Central memory CD8-positive, alpha-beta T cell (primary cell): Measurements from ENCODE around the gene PIGBOS1.
"Not testable (repeated sequence)": the region's sequence is repeated elsewhere in the genome, so short reads cannot be mapped to it uniquely, and the experiment has no call there.

Source experiments
- ATAC-seq: fragments of 150-1000 bp; cut with Tn5 transposase; replicated peaks from 2 replicates; pipeline ENCODE4 v1.10.0; 2022; ENCODE audit warnings: mild to moderate bottlenecking, moderate FRiP score, moderate number of reproducible peaks; ENCODE audit not compliant: poor library complexity, severe bottlenecking; ENCODE audit errors: extremely low read depth
- DNase-seq, 2 donors: peaks; one replicate each; pipeline ENCODE4 v3.0.0; 2021; ENCODE audit warnings: low spot score in 2 of 2
- H3K27ac Mint-ChIP-seq: one replicate; pipeline ENCODE4 v1.8.0; 2022; ENCODE audit warnings: low read depth, mild to moderate bottlenecking, moderate library complexity, mixed read lengths
- H3K27me3 Mint-ChIP-seq: one replicate; pipeline ENCODE4 v1.8.0; 2022; ENCODE audit warnings: mixed read lengths
- H3K36me3 Mint-ChIP-seq: one replicate; pipeline ENCODE4 v1.8.0; 2022; ENCODE audit warnings: mild to moderate bottlenecking, moderate library complexity, mixed read lengths; ENCODE audit not compliant: insufficient read depth
- H3K4me1 Mint-ChIP-seq: one replicate; pipeline ENCODE4 v1.8.0; 2022; ENCODE audit warnings: mixed read lengths
- H3K4me3 Mint-ChIP-seq: one replicate; pipeline ENCODE4 v1.8.0; 2022; ENCODE audit warnings: mild to moderate bottlenecking, moderate library complexity, mixed read lengths
- H3K9me3 Mint-ChIP-seq: one replicate; pipeline ENCODE4 v1.8.0; 2022; ENCODE audit warnings: mixed read lengths

PIGBOS1 gene

DNA sequence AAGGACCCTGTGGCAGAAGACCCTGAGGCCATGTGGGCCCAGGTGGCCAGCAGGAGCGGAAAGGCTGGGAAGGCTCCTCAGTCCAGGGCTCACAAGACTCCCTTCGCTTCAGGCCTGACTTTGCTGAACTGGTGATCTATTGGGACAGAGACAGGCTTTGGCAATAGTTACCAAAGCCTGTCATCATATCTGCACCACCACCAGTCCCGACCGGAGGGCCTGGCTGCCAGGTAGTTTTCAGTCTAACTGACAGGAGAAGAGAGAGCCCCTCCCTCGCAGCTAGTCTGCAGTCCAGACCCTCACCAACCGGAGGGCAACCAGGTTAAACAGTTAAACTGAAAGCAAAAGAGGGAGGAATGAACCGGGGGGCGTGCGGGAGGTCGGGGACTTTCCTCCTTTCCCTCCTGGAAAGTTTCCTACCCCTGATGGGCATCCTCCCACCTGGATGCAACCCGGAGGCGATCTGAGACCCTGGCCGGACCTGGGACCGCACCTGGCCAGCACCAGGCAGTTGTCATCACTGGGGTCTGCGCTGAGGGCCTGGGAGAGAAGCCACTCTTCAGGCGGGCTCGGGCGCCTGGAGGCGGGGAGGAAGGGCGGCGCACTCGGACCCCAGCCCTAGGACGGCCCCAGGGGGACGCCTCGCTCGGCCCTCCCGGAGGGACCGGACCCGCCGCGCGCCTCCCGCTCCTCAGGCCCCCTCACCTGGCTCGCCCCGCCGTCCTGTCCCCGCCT is 29.7 kb downstream of the PIGBOS1 start:
- peak; percentile 10 for ATAC-seq

DNA sequence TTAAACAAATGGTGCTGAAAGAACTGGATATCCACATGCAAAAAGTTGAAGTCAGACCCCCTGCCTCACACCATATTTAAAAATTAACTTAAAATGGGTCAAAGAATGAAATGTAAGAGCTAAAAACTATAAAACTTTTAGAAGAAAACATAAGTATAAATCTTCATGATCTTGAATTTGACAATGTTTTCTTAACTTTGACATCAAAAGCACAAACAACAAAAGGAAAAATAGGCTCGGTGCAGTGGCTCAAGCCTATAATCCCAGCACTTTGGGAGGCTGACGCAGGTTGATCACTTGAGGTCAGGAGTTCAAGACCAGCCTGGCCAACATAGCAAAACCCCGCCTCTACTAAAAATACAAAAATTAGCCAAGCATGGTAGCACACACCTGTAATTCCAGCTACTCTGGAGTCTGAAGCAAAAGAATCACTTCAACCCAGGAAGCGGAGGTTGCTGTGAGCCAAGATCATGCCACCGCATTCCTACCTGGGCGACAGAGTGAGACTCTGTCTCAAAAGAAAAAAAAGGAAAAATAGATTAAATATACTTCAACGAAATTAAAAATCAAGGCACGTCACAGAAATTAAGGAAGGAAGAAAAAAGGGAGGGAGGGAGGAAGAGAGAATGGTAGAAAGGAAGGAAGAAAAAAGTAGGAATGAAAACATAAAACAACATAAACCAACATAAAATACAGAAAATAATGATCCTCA is 30.8 kb downstream of the PIGBOS1 start:
- no peak for DNase-seq
- Mint-ChIP-seq H3K27ac (peak overlapping the region; percentile 95), H3K4me3 (peak overlapping the region; percentile 96), H3K9me3 (no peaks in the 10 kb centered on the region), H3K27me3 (no peaks in the 10 kb centered on the region), H3K4me1 (peaks cover 61% of the 10 kb centered on the region), H3K36me3 (peaks cover 30% of the 10 kb centered on the region)
- no peak for ATAC-seq

More for the DNA sequence above, 29.7 kb downstream of the PIGBOS1 start:
- H3K36me3 Mint-ChIP-seq: peaks cover 30% of the 10 kb centered on the region
- H3K9me3 Mint-ChIP-seq: no peaks in the 10 kb centered on the region
- peaks cover 52% of the 10 kb centered on the region for H3K4me1 Mint-ChIP-seq
- no peaks in the 10 kb centered on the region for H3K27me3 Mint-ChIP-seq
- DNase-seq: peak in 1 of 2 donors; percentile 27
- peak overlapping the region; percentile 96 for H3K4me3 Mint-ChIP-seq
- peak overlapping the region; percentile 95 for H3K27ac Mint-ChIP-seq

DNA sequence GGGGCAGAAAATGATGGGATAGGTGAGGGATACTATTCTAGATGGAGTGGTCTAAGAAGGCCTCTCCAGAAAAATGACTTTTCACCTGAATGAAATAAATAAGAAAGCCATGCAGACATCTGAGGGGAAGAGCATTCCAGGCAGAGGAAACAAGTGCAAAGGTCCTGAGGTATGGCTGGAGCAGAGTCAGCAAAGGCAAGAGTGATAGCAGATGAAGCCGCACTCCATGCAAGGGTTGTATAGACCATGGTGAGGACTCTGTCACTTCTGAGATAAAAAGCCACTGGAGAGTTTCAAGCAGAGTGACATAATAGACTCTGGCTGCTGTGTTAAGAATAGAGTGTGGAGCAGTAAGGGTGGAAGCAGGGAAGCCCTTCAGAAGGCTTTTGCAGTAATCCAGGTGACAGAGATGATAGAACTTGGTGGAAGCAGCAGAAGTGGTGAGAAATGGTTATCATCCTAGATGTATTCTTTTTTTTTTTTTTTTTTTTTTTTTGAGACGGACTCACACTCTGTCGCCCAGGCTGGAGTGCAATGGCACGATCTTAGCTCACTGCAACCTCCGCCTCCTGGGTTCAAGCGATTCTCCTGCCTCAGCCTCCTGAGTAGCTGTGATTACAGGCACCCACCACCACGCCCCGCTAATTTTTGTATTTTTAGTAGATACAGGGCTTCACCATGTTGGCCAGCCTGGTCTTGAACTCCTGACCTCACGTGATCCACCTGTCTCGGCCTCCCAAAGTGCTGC is 32.3 kb downstream of the PIGBOS1 start:
- not testable (repeated sequence) for ATAC-seq, DNase-seq, H3K9me3 Mint-ChIP-seq, H3K27me3 Mint-ChIP-seq
- Mint-ChIP-seq H3K27ac (peak overlapping the region; percentile 95), H3K4me1 (peaks cover 76% of the 10 kb centered on the region), H3K36me3 (peaks cover 33% of the 10 kb centered on the region), H3K4me3 (peak overlapping the region; percentile 96)

DNA sequence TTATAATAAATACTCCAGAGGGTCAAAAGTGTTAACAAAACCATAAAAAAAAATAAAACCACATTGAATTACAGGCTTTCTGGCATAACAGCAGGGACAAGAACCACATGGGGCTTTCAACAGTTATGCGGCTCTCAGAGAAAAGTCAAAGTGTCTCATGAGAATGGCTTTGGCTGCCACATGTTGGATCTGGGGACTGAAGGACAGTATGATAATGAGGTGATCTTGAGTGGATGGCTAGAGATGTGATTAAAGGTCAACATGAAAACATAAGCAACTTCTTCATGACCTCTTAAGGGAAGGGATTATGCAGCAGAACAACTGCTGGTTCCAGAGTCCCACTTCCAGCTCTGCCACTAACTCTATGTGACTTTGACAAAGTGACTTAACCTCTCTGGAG is 34.5 kb downstream of the PIGBOS1 start:
- H3K9me3 Mint-ChIP-seq: no peaks in the 10 kb centered on the region
- no peak for DNase-seq
- peak overlapping the region; percentile 96 for H3K4me3 Mint-ChIP-seq
- peaks cover 30% of the 10 kb centered on the region for H3K36me3 Mint-ChIP-seq
- peaks cover 92% of the 10 kb centered on the region for H3K4me1 Mint-ChIP-seq
- no peak for ATAC-seq
- peak overlapping the region; percentile 95 for H3K27ac Mint-ChIP-seq
- H3K27me3 Mint-ChIP-seq: no peaks in the 10 kb centered on the region

DNA sequence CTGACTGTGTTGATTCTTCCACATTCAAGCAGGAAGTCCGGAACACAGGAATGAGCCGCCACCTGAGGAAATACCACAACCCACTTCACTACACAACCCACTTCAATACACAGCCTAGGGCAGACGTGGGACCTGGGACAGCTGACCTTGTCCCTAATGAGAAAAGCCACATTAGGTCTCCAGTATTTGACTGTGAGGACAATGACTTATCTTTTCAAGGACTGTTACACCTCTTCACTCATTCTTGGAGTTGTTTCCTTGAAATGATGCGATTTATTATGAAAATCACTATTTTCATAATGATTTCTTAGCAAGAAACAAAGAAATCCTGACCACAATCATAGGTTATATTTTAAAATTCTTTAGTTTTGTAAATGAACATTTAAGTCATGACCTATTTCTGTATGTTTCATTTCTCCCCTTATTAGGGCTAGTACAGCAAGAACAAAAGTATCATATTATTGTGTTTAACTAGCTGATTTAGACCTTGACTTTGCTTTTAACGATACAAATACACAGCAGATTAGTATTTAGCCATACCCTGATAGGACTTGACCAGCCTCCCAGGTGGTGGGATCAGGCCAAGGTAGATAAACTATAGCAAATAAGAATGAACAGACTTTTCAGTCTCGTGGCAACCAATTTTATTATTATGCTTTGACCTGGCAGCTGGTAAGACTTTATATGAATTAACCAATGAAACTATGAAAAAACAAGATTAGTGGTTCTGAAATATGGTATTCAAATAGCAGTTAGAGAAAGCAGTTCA is 35.4 kb downstream of the PIGBOS1 start:
- peaks cover 21% of the 10 kb centered on the region for H3K36me3 Mint-ChIP-seq

DNA sequence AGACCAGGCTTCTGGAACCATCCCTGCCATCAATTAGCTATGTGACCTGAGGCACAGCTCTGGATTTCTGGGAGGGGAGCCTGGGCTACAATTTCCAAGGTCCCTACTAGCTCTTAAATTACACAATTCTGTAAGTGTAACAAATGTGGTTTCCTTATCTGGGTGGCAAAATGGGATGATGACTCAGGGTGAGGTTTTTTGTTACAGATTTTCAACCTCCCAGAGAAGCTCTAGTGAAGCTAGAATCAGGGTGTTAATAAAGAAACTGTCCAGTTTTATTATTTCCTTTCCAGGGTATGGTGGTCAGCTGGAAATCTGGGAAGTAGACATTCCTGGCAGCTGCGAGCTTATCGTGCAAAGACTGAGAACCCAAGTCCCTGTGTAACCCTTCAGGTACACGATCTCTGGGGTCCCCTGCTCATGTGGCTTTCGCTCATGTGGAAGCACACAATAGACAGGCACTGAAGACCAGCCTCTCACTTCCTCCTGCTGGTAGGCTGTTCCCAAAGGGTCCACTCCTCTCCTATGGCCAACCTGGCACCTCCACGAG is 36.6 kb downstream of the PIGBOS1 start:
- DNase-seq: peak in 1 of 2 donors; percentile 22
- Mint-ChIP-seq H3K36me3 (peaks cover 18% of the 10 kb centered on the region), H3K4me3 (peak overlapping the region; percentile 74), H3K9me3 (no peaks in the 10 kb centered on the region), H3K27me3 (no peaks in the 10 kb centered on the region), H3K4me1 (peaks cover 93% of the 10 kb centered on the region), H3K27ac (peak overlapping the region; percentile 95)
- ATAC-seq: peak; percentile 48

More for the DNA sequence above, 35.4 kb downstream of the PIGBOS1 start:
- no peak for DNase-seq
- ATAC-seq: no peak
- H3K4me1 Mint-ChIP-seq: peaks cover 95% of the 10 kb centered on the region
- H3K9me3 Mint-ChIP-seq: no peaks in the 10 kb centered on the region
- no peaks in the 10 kb centered on the region for H3K27me3 Mint-ChIP-seq
- H3K4me3 Mint-ChIP-seq: peak overlapping the region; percentile 74
- peak overlapping the region; percentile 95 for H3K27ac Mint-ChIP-seq

DNA sequence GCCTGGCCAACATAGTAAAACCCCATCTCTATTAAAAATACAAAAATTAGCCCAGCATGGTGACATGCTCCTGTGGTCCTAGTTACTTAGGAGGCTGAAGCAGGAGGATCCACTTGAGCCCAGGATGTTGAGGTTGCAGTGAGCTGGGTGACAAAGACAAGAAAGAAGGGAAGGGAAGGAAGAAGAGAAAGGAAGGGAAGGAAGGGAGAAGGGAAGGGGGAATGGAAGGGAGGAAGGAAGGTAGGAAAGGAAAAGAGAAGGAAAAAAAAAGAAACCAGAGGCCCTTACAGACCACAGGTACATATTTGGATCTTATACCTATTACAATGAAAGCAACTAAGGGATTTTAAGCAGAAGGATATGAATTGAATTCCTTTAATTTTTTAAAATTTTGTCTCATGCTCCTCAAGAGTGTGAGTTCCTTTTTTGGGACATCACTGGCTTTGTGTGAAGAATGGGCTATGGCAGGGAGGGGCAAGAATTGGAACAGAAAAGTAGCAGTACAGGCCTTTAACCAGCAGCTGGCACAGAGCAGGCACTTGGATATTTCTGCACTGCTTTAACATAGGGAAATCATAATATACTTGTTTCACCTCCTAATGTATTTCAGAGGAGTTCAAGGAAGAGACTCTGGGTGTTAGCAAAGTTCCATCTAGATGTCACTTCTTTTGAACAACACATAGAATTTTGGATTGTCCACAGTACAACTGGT is 37.2 kb downstream of the PIGBOS1 start:
- DNase-seq: no peak
- peak overlapping the region; percentile 29 for H3K27ac Mint-ChIP-seq
- H3K27me3 Mint-ChIP-seq: no peaks in the 10 kb centered on the region
- no peak for ATAC-seq
- peak overlapping the region; percentile 74 for H3K4me3 Mint-ChIP-seq
- H3K9me3 Mint-ChIP-seq: no peaks in the 10 kb centered on the region
- H3K4me1 Mint-ChIP-seq: peaks cover 93% of the 10 kb centered on the region
- H3K36me3 Mint-ChIP-seq: peaks cover 21% of the 10 kb centered on the region

DNA sequence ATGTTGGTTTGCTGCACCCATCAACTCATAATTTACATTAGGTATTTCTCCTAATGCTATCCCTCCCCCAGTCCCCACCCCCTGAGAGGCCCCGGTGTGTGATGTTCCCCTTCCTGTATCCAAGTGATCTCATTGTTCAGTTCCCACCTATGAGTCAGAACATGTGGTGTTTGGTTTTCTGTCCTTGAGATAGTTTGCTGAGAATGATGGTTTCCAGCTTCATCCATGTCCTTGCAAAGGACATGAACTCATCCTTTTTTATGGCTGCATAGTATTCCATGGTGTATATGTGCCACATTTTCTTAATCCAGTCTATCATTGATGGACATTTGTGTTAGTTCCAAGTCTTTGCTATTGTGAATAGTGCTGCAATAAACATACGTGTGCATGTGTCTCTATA is 38.3 kb downstream of the PIGBOS1 start:
- ATAC-seq, DNase-seq: not testable (repeated sequence)
- H3K4me3 Mint-ChIP-seq: peak overlapping the region; percentile 50

DNA sequence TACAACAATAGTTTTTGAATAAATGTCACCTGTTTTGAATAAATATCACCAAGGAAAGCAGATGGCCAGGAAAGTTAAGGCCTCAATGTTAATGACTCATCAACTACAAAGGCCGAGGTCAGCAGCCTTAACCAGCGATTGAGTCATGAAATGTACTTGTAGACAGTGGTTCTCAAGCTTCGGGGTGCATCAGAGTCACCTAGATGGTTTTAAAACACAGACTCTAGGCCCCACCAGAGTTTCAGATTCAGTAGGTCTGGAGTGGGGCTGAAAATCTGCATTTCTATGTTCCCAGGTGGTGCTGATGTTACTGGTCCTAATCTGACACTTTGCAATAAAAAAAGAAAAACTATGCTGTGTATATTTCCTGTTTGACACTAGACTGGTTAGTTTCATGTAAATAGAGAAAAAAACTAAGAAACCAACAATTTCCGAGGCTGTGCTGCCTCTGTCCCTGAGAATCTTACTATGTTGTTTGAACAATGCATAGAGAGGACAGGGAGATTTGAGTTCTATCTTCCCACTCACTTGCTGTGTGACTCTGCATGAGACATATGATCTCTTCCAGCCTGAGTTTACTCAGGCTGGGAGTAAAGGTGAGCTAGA is 39.1 kb downstream of the PIGBOS1 start:
- Mint-ChIP-seq H3K4me3 (peak overlapping the region; percentile 80), H3K27ac (peak overlapping the region; percentile 92), H3K4me1 (peaks cover 93% of the 10 kb centered on the region), H3K36me3 (peaks cover 14% of the 10 kb centered on the region), H3K27me3 (no peaks in the 10 kb centered on the region), H3K9me3 (no peaks in the 10 kb centered on the region)
- peak; percentile 55 for ATAC-seq
- peak in 1 of 2 donors; percentile 38 for DNase-seq

More for the DNA sequence above, 38.3 kb downstream of the PIGBOS1 start:
- Mint-ChIP-seq H3K36me3 (peaks cover 15% of the 10 kb centered on the region), H3K4me1 (peaks cover 93% of the 10 kb centered on the region), H3K27ac (peak overlapping the region; percentile 92)
- H3K9me3 Mint-ChIP-seq, H3K27me3 Mint-ChIP-seq: not testable (repeated sequence)

DNA sequence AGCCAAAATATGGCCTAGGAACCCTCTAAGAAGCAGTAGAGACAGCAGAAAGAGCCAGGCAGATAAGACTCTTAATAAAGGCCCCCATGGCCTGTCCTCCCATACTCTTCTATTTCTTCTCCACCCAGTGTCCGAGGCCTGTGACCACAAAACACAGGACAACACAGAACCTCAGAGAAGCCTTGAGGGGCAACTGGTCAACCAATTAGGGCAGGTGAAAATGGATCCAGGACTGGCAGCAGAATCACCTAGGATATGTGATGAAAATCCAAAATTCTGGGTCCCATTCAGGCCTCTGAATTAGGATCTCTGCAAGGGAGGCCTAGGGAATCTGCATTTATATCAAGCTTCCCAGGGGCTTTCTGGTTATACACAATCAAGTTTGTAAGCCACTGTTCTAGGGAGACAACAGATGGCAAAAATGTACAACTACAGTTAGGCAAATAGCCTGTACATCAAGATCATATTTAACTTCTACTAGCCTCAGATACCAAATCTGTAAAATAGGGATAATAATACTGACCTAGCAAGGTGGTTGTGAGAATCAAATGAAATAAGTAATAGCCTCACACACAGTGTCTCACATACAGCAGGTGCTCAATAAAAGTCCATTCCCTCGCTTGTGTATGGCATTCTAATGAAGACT is 39.7 kb downstream of the PIGBOS1 start:
- Mint-ChIP-seq H3K36me3 (peaks cover 14% of the 10 kb centered on the region), H3K4me1 (peaks cover 90% of the 10 kb centered on the region), H3K27me3 (no peaks in the 10 kb centered on the region), H3K4me3 (peak overlapping the region; percentile 80), H3K27ac (peak overlapping the region; percentile 92), H3K9me3 (no peaks in the 10 kb centered on the region)
- ATAC-seq: no peak
- no peak for DNase-seq

DNA sequence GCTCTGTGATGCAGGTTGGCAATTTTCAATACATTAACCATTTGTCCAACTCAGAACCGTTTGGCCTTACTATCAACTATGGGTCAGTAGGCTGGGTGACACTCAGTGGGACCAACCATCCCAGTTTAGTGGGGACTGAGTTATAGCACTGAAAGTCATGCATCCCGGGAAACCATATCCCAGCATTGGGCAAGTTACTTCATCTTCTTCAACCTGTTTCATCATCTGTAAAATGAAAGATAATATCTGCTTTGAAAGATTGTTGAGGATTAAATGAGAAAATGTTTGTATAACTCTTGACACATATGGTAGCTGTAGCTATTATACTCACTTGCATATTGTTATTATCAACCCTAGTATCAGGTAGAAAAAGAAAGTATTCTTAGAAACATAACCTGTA is 41.2 kb downstream of the PIGBOS1 start:
- no peak for ATAC-seq
- H3K27me3 Mint-ChIP-seq: no peaks in the 10 kb centered on the region
- peaks cover 89% of the 10 kb centered on the region for H3K4me1 Mint-ChIP-seq
- H3K9me3 Mint-ChIP-seq: no peaks in the 10 kb centered on the region
- H3K36me3 Mint-ChIP-seq: peaks cover 23% of the 10 kb centered on the region
- no peak for DNase-seq
- H3K27ac Mint-ChIP-seq: peak overlapping the region; percentile 92
- peak overlapping the region; percentile 80 for H3K4me3 Mint-ChIP-seq
